Measurements from ENCODE around the gene PTTG1IP.
"Not testable (repeated sequence)": the region's sequence is repeated elsewhere in the genome, so short reads cannot be mapped to it uniquely, and the experiment has no call there.

Gene PTTG1IP

GRCh38 chr21:44845418-44846223, 27.9 kb downstream of the PTTG1IP start:
- DNase-seq (ENCODE audit: low read depth, low spot score): no peak

- DNase-seq (ENCODE audit: low read depth, low spot score): no peak
These were observed 29.2 kb downstream of the PTTG1IP start for GRCh38 chr21:44844256-44844655.

- no peak for DNase-seq (ENCODE audit: low read depth, low spot score)
These were observed 30.6 kb downstream of the PTTG1IP start for GRCh38 chr21:44842721-44843445.

GRCh38 chr21:44842087-44842486, 31.4 kb downstream of the PTTG1IP start:
- no peak for DNase-seq (ENCODE audit: low read depth, low spot score)

DNA sequence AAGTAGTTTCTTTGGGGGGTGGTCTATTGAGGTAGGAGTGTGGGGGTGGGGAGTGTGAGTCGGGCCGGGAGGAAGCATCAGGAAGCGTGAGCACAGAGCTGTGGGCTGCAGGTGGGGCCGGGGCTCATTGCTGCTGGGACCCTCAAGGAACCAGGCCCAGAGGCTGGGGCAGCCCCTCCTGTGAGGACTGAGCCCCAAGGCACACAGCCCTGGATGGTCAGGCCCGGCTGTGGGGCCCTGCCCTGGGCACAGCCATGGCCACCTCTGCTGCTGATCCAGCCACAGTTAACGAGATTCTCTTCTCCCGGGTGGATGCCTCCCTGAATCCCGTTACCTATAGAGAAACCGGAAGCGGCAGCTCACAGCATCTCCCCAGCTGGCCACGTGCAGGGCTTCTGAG, 32.7 kb downstream of the PTTG1IP start:
- DNase-seq (ENCODE audit: low read depth, low spot score): no peak

- DNase-seq (ENCODE audit: low read depth, low spot score): no peak
These were observed 34.5 kb downstream of the PTTG1IP start for GRCh38 chr21:44838951-44839350.

- no peak for DNase-seq (ENCODE audit: low read depth, low spot score)
These were observed 35.2 kb downstream of the PTTG1IP start for GRCh38 chr21:44838039-44838895.

DNA sequence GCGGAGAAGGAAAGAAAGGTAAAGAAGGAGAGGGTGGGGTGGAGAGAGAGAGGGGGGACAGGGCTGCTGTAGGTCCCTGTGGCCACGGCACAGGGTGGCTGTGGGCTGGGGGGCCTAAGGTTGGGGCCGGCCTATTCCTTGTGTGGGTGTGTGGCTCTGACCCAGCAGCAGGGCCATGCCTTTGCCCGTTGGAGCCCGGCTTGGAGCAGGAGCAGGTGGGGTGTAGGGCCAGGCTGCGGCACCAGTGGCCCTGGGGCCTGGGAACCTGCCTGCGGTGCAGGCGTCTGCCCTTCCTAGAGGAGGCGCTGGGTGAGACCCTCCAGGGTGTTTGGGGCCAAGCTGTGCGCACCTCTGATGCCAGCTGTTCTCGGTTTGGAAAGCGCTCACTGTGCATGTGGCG, 36.0 kb downstream of the PTTG1IP start:
- no peak for DNase-seq (ENCODE audit: low read depth, low spot score)

GRCh38 chr21:44836666-44837471, 36.6 kb downstream of the PTTG1IP start:
- DNase-seq (ENCODE audit: low read depth, low spot score): no peak

DNA sequence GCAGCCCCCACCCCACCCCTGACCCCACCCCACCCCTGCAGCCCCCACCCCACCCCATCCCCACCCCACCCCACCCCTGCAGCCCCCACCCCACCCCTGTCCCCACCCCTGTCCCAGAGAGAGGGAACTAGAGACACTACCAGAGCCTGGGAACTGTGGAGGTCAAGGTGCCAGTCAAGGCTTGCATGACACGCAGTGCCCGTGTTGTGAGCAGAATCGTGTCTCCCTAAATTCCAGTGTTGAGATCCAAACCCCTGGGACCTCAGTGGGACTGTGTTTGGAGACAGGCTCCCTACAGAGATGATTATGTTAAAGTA, 37.2 kb downstream of the PTTG1IP start:
- no peak for DNase-seq (ENCODE audit: low read depth, low spot score)

DNA sequence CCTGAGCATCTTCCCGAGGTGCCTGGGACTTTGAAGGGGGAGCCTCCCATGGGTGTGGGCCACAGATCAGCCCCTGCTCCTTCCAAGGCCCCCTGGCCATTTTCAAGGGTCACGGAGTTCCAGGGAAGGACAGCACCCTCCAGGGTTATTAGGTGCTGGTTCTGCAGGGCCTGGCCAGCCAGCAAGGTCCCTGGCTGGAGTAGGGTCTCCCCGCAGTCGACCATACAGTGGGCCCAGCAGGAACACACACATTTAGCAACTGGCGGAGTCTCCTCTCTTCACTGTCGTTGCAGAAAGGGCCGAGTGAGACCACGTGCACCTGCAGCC, 37.9 kb downstream of the PTTG1IP start:
- DNase-seq (ENCODE audit: low read depth, low spot score): no peak

DNA sequence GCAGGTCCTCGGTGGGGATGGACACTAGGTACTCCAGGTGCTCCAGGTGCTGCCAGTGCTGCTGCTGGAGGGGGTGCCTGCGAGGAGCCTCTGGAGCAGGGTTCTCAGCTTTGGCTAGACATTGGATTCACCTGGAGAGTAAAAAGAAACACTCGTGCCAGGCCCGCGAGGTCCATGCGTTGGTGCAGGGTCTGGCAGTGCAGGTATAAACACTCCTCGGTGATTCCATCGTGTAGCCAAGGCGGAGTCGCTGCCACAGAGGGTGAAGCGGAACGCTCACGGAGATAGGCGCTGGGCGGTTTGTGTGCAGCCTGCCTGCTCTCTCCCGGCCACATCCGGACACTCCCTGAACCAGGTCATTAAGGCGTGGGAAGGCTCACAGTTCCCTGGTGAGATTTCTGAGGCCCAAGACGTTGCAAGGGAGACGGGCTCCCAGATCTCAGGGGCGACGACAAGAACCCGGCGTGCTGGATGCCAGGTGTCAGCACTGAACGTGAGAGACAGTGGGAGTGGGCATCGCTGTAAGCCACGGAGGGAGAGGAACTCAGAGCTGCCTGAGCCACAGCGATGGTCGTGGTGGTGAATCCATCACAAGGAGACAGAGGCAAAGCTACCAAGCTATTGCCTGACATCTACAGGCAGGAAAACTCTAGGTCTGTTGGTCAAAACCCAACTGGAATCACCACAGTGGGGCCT, 38.4 kb downstream of the PTTG1IP start:
- DNase-seq (ENCODE audit: low read depth, low spot score): no peak

- DNase-seq (ENCODE audit: low read depth, low spot score): no peak
These were observed 39.1 kb downstream of the PTTG1IP start for GRCh38 chr21:44834231-44834950.

DNA sequence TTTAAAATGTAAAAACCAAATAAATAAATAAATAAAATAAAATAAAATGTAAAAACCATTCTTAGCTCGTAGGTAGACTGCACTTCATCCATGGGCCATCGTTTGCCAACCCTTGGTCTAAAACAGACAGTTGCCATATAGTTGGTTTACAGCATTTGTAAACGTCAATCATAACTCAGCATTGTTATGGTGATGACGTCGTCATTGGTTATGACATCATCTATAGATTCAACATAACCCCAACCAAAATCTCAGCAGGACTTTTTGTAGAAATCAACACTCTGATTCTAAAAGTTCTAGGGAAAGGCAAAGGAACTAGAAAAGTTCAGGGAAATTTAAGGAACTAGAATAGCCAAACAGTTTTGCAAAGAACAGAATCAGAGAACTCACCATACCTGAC, 39.8 kb downstream of the PTTG1IP start:
- no peak for DNase-seq (ENCODE audit: low read depth, low spot score)

DNA sequence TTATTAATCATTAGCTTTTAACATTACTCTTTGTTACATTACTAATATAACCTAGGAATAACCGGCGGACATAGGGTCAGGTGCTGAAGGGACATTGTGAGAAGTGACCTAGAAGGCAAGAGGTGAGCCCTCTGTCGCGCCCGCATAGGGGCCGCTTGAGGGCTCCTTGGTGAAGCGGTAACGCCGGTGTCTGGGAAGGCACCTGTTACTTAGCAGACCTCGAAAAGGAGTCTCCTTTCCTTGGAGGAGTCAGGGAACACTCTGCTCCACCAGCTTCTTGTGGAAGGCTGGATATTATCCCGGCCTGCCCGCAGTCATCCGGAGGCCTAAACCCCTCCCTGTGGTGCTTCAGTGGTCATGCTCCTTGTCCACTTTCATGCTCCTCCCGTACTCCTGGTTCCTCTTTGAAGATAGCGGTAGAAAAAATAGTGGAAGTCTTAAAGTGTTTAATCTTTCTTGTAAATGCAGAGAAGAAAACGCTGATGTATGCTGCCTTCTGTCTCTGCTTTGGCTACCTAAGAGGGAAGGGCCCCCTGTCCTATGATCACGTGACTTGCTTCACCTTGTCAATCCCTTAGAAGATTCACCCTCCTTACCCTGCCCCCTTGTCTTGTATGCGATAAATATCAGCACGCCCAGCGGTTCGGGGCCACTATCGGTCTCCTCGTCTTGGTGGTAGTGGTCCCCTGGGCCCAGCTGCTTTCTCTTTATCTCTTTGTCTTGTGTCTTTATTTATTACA, 40.8 kb downstream of the PTTG1IP start:
- not testable (repeated sequence) for DNase-seq (ENCODE audit: low read depth, low spot score)

GRCh38 chr21:44831227-44831860, 42.1 kb downstream of the PTTG1IP start:
- DNase-seq (ENCODE audit: low read depth, low spot score): no peak

GRCh38 chr21:44829507-44830092, 43.9 kb downstream of the PTTG1IP start:
- DNase-seq (ENCODE audit: low read depth, low spot score): no peak

DNA sequence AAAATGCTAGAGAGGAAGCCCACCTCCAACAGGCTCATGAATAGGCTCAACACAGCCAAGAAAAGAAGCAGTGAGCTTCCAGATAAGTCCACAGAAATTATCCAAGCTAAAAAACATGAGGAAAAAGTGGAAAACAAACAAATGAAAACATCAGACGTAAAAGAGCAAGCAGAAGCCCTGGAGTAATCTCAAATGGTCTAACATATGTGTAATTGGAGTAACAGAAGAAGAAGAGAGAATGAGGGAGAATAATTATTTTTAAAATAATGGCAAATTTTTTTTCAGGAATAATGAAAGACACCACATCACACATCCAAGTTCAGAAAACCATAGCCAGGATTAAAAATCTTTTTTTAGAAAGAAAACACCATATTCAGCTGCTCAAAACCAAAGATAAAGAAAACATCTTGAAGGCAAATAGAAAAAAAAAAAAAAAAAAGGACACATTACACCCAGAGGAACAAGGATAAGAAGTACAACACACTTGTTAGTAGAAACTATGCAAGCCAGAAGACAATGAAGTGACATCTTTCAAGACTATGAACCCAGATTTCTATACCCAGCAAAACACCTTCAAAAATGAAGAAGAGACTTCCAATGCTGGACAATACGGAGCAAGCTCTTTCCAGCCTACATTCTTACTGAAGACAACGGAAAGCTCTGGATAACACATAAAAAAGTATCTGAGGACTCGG, 45.0 kb downstream of the PTTG1IP start:
- no peak for DNase-seq (ENCODE audit: low read depth, low spot score)

All from activated CD4-positive, CD25-positive, alpha-beta regulatory T cell treated with anti-CD3 and anti-CD28 coated beads, Interleukin-2, amount 50 U/mL, for 16 hours (primary cell).